Activated T-cell treated with anti-CD3 and anti-CD28 coated beads, Interleukin-2, amount 50 U/mL, for 24 hours (primary cell): ENCODE data around the gene ARHGEF17.

Experiments used
- DNase-seq: peaks from one replicate; pipeline ENCODE4 v3.0.0-alpha.2; 2020
- H3K27ac Mint-ChIP-seq: 2 replicates; pipeline ENCODE4 v1.8.0; 2020; ENCODE audit warnings: mild to moderate bottlenecking, mixed read lengths
- H3K27me3 Mint-ChIP-seq: 2 replicates; pipeline ENCODE4 v1.8.0; 2020; ENCODE audit warnings: mixed read lengths
- H3K36me3 Mint-ChIP-seq: 2 replicates; pipeline ENCODE4 v1.8.0; 2020; ENCODE audit warnings: low read depth, mixed read lengths
- H3K4me1 Mint-ChIP-seq: 2 replicates; pipeline ENCODE4 v1.8.0; 2020; ENCODE audit warnings: low read depth, mixed read lengths
- H3K4me3 Mint-ChIP-seq: 2 replicates; pipeline ENCODE4 v1.8.0; 2020; ENCODE audit warnings: mild to moderate bottlenecking, moderate library complexity, mixed read lengths
- H3K9me3 Mint-ChIP-seq: 2 replicates; pipeline ENCODE4 v1.8.0; 2020; ENCODE audit warnings: mixed read lengths

The ARHGEF17 gene

GRCh38 chr11:73404048-73404447 lies 96.0 kb downstream of the ARHGEF17 start:
- H3K4me1 Mint-ChIP-seq: no peaks in the 10 kb centered on the region
- H3K36me3 Mint-ChIP-seq: peaks cover 51% of the 10 kb centered on the region
- H3K4me3 Mint-ChIP-seq: no peak overlapping the region
- no peaks in the 10 kb centered on the region for H3K9me3 Mint-ChIP-seq
- DNase-seq: no peak
- H3K27me3 Mint-ChIP-seq: no peaks in the 10 kb centered on the region
- H3K27ac Mint-ChIP-seq: no peak overlapping the region

GRCh38 chr11:73404506-73405145 lies 96.5 kb downstream of the ARHGEF17 start:
- Mint-ChIP-seq H3K27me3 (no peaks in the 10 kb centered on the region), H3K9me3 (no peaks in the 10 kb centered on the region), H3K27ac (no peak overlapping the region), H3K4me3 (no peak overlapping the region), H3K4me1 (no peaks in the 10 kb centered on the region), H3K36me3 (peaks cover 51% of the 10 kb centered on the region)
- no peak for DNase-seq

- peaks cover 54% of the 10 kb centered on the region for H3K36me3 Mint-ChIP-seq
- DNase-seq: no peak
- H3K9me3 Mint-ChIP-seq: no peaks in the 10 kb centered on the region
- H3K4me3 Mint-ChIP-seq: no peak overlapping the region
- H3K27ac Mint-ChIP-seq: no peak overlapping the region
- H3K27me3 Mint-ChIP-seq: no peaks in the 10 kb centered on the region
- H3K4me1 Mint-ChIP-seq: no peaks in the 10 kb centered on the region
Measured at GRCh38 chr11:73405146-73405510, 97.1 kb downstream of the ARHGEF17 start.

GRCh38 chr11:73406131-73406530 lies 98.1 kb downstream of the ARHGEF17 start:
- Mint-ChIP-seq H3K36me3 (peaks cover 54% of the 10 kb centered on the region), H3K9me3 (no peaks in the 10 kb centered on the region), H3K27ac (no peak overlapping the region), H3K4me3 (no peak overlapping the region), H3K4me1 (no peaks in the 10 kb centered on the region), H3K27me3 (no peaks in the 10 kb centered on the region)
- no peak for DNase-seq

- Mint-ChIP-seq H3K27me3 (no peaks in the 10 kb centered on the region), H3K4me3 (no peak overlapping the region), H3K4me1 (no peaks in the 10 kb centered on the region), H3K27ac (peak overlapping the region; percentile 17), H3K36me3 (peaks cover 52% of the 10 kb centered on the region), H3K9me3 (no peaks in the 10 kb centered on the region)
- DNase-seq: no peak
Measured at GRCh38 chr11:73406619-73407018, 98.5 kb downstream of the ARHGEF17 start.

GRCh38 chr11:73409431-73409830 lies 101.4 kb downstream of the ARHGEF17 start:
- Mint-ChIP-seq H3K9me3 (no peaks in the 10 kb centered on the region), H3K36me3 (peaks cover 56% of the 10 kb centered on the region), H3K27ac (peak overlapping the region; percentile 6), H3K4me1 (no peaks in the 10 kb centered on the region), H3K4me3 (no peak overlapping the region), H3K27me3 (no peaks in the 10 kb centered on the region)
- no peak for DNase-seq

- Mint-ChIP-seq H3K4me3 (no peak overlapping the region), H3K9me3 (no peaks in the 10 kb centered on the region), H3K4me1 (peaks cover 5% of the 10 kb centered on the region), H3K27me3 (no peaks in the 10 kb centered on the region), H3K36me3 (peaks cover 49% of the 10 kb centered on the region), H3K27ac (peak overlapping the region; percentile 46)
- no peak for DNase-seq
Measured at GRCh38 chr11:73410627-73411026, 102.6 kb downstream of the ARHGEF17 start.

- Mint-ChIP-seq H3K27ac (no peak overlapping the region), H3K4me3 (no peak overlapping the region), H3K36me3 (peaks cover 46% of the 10 kb centered on the region), H3K4me1 (peaks cover 5% of the 10 kb centered on the region), H3K27me3 (no peaks in the 10 kb centered on the region), H3K9me3 (no peaks in the 10 kb centered on the region)
- no peak for DNase-seq
Measured at GRCh38 chr11:73411031-73411430, 103.0 kb downstream of the ARHGEF17 start.

- H3K36me3 Mint-ChIP-seq: peaks cover 42% of the 10 kb centered on the region
- H3K9me3 Mint-ChIP-seq: no peaks in the 10 kb centered on the region
- peaks cover 9% of the 10 kb centered on the region for H3K4me1 Mint-ChIP-seq
- no peak overlapping the region for H3K4me3 Mint-ChIP-seq
- no peak for DNase-seq
- no peaks in the 10 kb centered on the region for H3K27me3 Mint-ChIP-seq
- no peak overlapping the region for H3K27ac Mint-ChIP-seq
Measured at GRCh38 chr11:73412308-73412707, 104.2 kb downstream of the ARHGEF17 start.

GRCh38 chr11:73413256-73413655 lies 105.2 kb downstream of the ARHGEF17 start:
- no peak for DNase-seq
- H3K27ac Mint-ChIP-seq: no peak overlapping the region
- no peaks in the 10 kb centered on the region for H3K27me3 Mint-ChIP-seq
- no peaks in the 10 kb centered on the region for H3K9me3 Mint-ChIP-seq
- no peak overlapping the region for H3K4me3 Mint-ChIP-seq
- H3K4me1 Mint-ChIP-seq: peaks cover 9% of the 10 kb centered on the region
- H3K36me3 Mint-ChIP-seq: peaks cover 38% of the 10 kb centered on the region

- Mint-ChIP-seq H3K36me3 (peaks cover 30% of the 10 kb centered on the region), H3K9me3 (no peaks in the 10 kb centered on the region), H3K27me3 (no peaks in the 10 kb centered on the region), H3K4me3 (no peak overlapping the region), H3K27ac (no peak overlapping the region), H3K4me1 (peaks cover 9% of the 10 kb centered on the region)
- no peak for DNase-seq
Measured at GRCh38 chr11:73414977-73415651, 107.0 kb downstream of the ARHGEF17 start.

- Mint-ChIP-seq H3K4me1 (peaks cover 9% of the 10 kb centered on the region), H3K36me3 (peaks cover 26% of the 10 kb centered on the region)
Measured at GRCh38 chr11:73415854-73416615, 108.0 kb downstream of the ARHGEF17 start.

GRCh38 chr11:73416786-73417185 lies 108.7 kb downstream of the ARHGEF17 start:
- Mint-ChIP-seq H3K27ac (peak overlapping the region; percentile 7), H3K27me3 (no peaks in the 10 kb centered on the region), H3K4me1 (peaks cover 9% of the 10 kb centered on the region), H3K4me3 (no peak overlapping the region), H3K9me3 (no peaks in the 10 kb centered on the region), H3K36me3 (peaks cover 25% of the 10 kb centered on the region)
- no peak for DNase-seq

More at GRCh38 chr11:73415854-73416615, 108.0 kb downstream of the ARHGEF17 start:
- Mint-ChIP-seq H3K27me3 (no peaks in the 10 kb centered on the region), H3K9me3 (no peaks in the 10 kb centered on the region), H3K27ac (peak overlapping the region; percentile 7), H3K4me3 (no peak overlapping the region)
- DNase-seq: no peak
